HepG2 (cell line): ENCODE measurements around the gene CLEC11A.

ENCODE experiments used
- GATAD1 ChIP-seq: IDR thresholded peaks from 2 replicates; pipeline ENCODE4 v1.6.1; 2016; ENCODE audit warnings: missing genetic modification reagents, missing compliant biosample characterization
- HDAC2 ChIP-seq: sonication (generic); formaldehyde crosslinking; IDR thresholded peaks from 2 replicates; pipeline ENCODE4 v1.4.0; 2020; ENCODE audit warnings: missing genetic modification reagents
- NFYB ChIP-seq: sonication (generic); formaldehyde crosslinking; IDR thresholded peaks from 2 replicates; pipeline ENCODE4 v1.4.0; 2020; ENCODE audit warnings: missing genetic modification reagents
- NR2C2 ChIP-seq: sonication (generic); formaldehyde crosslinking; IDR thresholded peaks from 2 replicates; pipeline ENCODE4 v1.4.0; 2020; ENCODE audit warnings: missing genetic modification reagents, mild to moderate bottlenecking, moderate library complexity, borderline replicate concordance
- RFX5 ChIP-seq: IDR thresholded peaks from 2 replicates; pipeline ENCODE4 v1.6.1; 2011; ENCODE audit warnings: low read depth, low read length, improper control_type of control experiment
- USF2 ChIP-seq, 2 experiments: sonication (generic) in 1 of 2; formaldehyde crosslinking in 1 of 2; IDR thresholded peaks; 2 replicates each; pipeline versions ENCODE4 v1.5.1 to v1.6.1; 2011 to 2020; ENCODE audit warnings: borderline replicate concordance in 1 of 2, low read depth in 1 of 2, low read length in 1 of 2, mild to moderate bottlenecking in 1 of 2, missing genetic modification reagents in 1 of 2, moderate library complexity in 1 of 2
- ZNF430 ChIP-seq: sonication (generic); formaldehyde crosslinking; IDR thresholded peaks from 2 replicates; pipeline ENCODE4 v1.9.0; 2021; ENCODE audit warnings: mild to moderate bottlenecking, missing genetic modification reagents
- ZNF446 ChIP-seq: sonication (generic); formaldehyde crosslinking; IDR thresholded peaks from 2 replicates; pipeline ENCODE4 v1.5.0; 2020; ENCODE audit warnings: mild to moderate bottlenecking, missing genetic modification reagents
- TF ChIP-seq, protein P1 (sequence below): sonication (generic); formaldehyde crosslinking; IDR thresholded peaks from 2 replicates; pipeline ENCODE4 v1.5.1; 2020; ENCODE audit warnings: mild to moderate bottlenecking, moderate library complexity, missing genetic modification reagents
- TF ChIP-seq, protein P2 (sequence below): sonication (generic); formaldehyde crosslinking; IDR thresholded peaks from 2 replicates; pipeline ENCODE4 v1.4.0; 2020; ENCODE audit warnings: missing genetic modification reagents, borderline replicate concordance

- TF ChIP-seq, protein P1, sequence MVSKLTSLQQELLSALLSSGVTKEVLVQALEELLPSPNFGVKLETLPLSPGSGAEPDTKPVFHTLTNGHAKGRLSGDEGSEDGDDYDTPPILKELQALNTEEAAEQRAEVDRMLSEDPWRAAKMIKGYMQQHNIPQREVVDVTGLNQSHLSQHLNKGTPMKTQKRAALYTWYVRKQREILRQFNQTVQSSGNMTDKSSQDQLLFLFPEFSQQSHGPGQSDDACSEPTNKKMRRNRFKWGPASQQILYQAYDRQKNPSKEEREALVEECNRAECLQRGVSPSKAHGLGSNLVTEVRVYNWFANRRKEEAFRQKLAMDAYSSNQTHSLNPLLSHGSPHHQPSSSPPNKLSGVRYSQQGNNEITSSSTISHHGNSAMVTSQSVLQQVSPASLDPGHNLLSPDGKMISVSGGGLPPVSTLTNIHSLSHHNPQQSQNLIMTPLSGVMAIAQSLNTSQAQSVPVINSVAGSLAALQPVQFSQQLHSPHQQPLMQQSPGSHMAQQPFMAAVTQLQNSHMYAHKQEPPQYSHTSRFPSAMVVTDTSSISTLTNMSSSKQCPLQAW (CRISPR knock-in tag): no peak
- TF ChIP-seq, protein P2, sequence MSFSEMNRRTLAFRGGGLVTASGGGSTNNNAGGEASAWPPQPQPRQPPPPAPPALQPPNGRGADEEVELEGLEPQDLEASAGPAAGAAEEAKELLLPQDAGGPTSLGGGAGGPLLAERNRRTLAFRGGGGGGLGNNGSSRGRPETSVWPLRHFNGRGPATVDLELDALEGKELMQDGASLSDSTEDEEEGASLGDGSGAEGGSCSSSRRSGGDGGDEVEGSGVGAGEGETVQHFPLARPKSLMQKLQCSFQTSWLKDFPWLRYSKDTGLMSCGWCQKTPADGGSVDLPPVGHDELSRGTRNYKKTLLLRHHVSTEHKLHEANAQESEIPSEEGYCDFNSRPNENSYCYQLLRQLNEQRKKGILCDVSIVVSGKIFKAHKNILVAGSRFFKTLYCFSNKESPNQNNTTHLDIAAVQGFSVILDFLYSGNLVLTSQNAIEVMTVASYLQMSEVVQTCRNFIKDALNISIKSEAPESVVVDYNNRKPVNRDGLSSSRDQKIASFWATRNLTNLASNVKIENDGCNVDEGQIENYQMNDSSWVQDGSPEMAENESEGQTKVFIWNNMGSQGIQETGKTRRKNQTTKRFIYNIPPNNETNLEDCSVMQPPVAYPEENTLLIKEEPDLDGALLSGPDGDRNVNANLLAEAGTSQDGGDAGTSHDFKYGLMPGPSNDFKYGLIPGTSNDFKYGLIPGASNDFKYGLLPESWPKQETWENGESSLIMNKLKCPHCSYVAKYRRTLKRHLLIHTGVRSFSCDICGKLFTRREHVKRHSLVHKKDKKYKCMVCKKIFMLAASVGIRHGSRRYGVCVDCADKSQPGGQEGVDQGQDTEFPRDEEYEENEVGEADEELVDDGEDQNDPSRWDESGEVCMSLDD: no peak
- TF ChIP-seq USF2 (IDR thresholded peaks at IDR 0.05; ENCODE audit: low read depth, low read length) (no peak), USF2 (CRISPR knock-in tag; IDR thresholded peaks at IDR 0.05; ENCODE audit: borderline replicate concordance) (peak; percentile 59; the same call in 1 of the 2 replicates), NR2C2 (CRISPR knock-in tag) (no peak), NFYB (CRISPR knock-in tag) (peak; percentile 84), RFX5 (no peak), HDAC2 (no peak), ZNF446 (CRISPR knock-in tag) (no peak), GATAD1 (CRISPR knock-in tag) (no peak), ZNF430 (CRISPR knock-in tag) (no peak)
These were observed 49.3 kb downstream of the CLEC11A start for GRCh38 chr19:50772476-50772875.
